Right lobe of liver (tissue), 4 donors: ENCODE results near the gene FOSB.

Experiments
- POLR2A ChIP-seq: fragments of 450-650 bp; IDR thresholded peaks from one replicate; pipeline ENCODE4 v1.6.1; 2017; ENCODE audit warnings: antibody characterized with exemption, mild to moderate bottlenecking
- TF ChIP-seq, protein P1 (sequence below), 4 donors: fragments of 200-600 bp in 3 of 4; fragments of 450-650 bp in 1 of 4; IDR thresholded peaks; one replicate each; pipeline versions ENCODE4 v1.5.1 to v1.8.0; 2016 to 2022; ENCODE audit warnings: antibody characterized with exemption in 4 of 4, mild to moderate bottlenecking in 2 of 4
- donor health status: DM: no; HTN: no; CAD: no.
- donor health status: DM: no; HTN: no; CAD: no.
- donor health status: DM: no; HTN: yes; CAD: no.

- no peak for TF ChIP-seq POLR2A
- TF ChIP-seq, protein P1, sequence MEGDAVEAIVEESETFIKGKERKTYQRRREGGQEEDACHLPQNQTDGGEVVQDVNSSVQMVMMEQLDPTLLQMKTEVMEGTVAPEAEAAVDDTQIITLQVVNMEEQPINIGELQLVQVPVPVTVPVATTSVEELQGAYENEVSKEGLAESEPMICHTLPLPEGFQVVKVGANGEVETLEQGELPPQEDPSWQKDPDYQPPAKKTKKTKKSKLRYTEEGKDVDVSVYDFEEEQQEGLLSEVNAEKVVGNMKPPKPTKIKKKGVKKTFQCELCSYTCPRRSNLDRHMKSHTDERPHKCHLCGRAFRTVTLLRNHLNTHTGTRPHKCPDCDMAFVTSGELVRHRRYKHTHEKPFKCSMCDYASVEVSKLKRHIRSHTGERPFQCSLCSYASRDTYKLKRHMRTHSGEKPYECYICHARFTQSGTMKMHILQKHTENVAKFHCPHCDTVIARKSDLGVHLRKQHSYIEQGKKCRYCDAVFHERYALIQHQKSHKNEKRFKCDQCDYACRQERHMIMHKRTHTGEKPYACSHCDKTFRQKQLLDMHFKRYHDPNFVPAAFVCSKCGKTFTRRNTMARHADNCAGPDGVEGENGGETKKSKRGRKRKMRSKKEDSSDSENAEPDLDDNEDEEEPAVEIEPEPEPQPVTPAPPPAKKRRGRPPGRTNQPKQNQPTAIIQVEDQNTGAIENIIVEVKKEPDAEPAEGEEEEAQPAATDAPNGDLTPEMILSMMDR (IDR thresholded peaks at IDR 0.05) = no peak
Observed at GRCh38 chr19:45471111-45471930, 3.5 kb downstream of the FOSB start.
